SU-DHL-6 (cell line): ENCODE data around the gene RAET1L.

ENCODE experiments used
- EZH2phosphoT487 ChIP-seq: fragments of 200-600 bp; sonication (generic), shearing (Covaris generic); conservative IDR thresholded peaks from 2 replicates; pipeline ENCODE4 v1.6.1; 2018; ENCODE audit warnings: mild to moderate bottlenecking, antibody characterized with exemption, low read length, moderate library complexity, mixed read lengths
- TF ChIP-seq, protein P1 (sequence below): fragments of 200-600 bp; sonication (generic); IDR thresholded peaks from one replicate; pipeline ENCODE4 v1.5.1; 2017; ENCODE audit warnings: antibody characterized with exemption, mild to moderate bottlenecking, low read length, moderate library complexity; ENCODE audit not compliant: insufficient read depth, poor library complexity, severe bottlenecking

DNA sequence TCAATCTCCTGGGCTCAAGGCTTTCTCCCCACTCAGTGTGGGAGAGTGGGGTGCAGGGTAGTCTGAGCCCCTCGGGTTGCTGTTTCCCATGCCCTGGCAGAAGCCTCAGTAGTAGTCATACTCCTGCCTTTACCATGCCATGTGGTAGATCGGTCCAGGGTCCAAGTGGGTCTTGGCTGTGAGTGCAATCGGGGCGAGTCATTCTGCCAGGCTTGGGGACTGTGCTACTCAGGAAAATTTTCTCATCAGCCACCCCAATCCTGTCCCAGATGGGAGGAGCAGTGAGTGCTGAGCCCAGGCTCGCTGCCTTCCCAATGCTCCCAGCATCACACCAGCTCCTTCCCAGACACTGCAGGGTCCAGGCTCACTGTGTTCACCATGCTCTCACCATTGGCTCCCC lies 10.7 kb upstream of the RAET1L start:
- TF ChIP-seq, protein P1, sequence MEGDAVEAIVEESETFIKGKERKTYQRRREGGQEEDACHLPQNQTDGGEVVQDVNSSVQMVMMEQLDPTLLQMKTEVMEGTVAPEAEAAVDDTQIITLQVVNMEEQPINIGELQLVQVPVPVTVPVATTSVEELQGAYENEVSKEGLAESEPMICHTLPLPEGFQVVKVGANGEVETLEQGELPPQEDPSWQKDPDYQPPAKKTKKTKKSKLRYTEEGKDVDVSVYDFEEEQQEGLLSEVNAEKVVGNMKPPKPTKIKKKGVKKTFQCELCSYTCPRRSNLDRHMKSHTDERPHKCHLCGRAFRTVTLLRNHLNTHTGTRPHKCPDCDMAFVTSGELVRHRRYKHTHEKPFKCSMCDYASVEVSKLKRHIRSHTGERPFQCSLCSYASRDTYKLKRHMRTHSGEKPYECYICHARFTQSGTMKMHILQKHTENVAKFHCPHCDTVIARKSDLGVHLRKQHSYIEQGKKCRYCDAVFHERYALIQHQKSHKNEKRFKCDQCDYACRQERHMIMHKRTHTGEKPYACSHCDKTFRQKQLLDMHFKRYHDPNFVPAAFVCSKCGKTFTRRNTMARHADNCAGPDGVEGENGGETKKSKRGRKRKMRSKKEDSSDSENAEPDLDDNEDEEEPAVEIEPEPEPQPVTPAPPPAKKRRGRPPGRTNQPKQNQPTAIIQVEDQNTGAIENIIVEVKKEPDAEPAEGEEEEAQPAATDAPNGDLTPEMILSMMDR: no peak
- TF ChIP-seq EZH2phosphoT487: no peak
